T follicular helper cell (primary cell): ENCODE results near the gene HRH4.

Experiments
- DNase-seq: peaks from one replicate; pipeline ENCODE4 v3.0.0-alpha.2; 2020; ENCODE audit warnings: low read depth

HRH4 gene

DNA sequence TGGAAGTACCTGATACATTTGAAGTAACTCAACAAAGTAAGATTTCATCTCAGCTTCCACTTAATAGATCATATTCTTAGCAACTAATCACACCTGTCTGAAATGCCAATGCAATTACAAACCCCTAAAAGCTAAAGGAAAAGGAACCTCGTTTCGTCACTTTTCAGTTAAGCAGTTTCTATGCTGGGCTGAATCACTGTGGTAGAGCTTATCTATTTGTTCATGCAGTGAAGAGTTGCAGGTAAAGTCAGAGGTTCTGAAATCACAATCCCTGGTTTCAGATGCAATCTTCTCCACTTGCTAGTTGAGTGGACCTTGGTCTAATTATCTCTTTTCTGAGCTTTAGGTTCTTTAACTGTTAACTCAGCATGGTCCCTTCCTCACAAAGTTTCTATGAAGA is 6.3 kb downstream of the HRH4 start:
- no peak for DNase-seq

DNA sequence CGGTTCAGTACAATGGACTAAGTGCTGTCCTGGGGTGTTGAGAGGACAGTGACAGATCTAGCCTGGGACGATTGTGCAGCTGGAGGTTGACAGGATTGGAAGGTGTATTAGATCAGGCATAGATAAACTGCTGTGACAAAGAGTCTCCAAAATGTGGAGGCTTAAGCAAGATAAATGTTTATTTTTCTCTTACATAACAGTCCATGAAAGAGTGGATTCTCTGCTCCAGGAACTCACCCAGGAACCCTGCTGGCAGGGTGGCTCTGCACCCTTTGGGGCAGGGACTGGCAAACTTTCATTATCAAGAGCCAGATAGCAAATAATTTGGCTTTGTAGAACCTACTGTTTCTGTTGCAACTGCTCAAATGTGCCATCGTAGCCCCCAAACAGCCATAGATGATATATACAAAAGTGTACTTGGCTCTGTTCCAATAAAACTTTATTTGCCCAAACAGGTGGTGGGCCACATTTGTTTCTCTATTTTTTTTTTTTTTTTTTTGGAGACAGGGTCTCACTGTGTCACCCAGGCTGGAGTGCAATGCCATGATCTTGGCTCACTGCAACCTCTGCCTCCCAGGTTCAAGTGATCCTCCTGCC is 9.7 kb downstream of the HRH4 start:
- DNase-seq, result no peak

DNA sequence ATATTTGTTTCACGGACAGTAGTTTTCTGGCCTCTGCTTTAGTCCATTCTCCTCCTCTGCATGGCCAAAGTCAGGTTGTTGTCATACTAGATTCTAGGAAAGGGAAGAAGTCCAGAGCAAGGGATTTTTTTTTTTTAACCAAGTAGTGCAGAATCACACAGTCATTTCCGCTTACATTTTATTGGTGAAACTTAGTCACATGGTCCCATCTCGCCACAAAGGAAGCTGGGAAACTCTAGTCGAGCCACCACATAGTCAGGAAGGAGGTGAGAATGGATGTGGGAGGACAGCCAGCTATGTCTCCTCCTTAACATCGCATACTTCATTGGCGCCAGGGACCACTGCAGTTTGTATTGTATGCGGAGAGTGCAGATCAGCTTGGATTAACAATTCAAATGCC is 10.4 kb downstream of the HRH4 start:
- no peak for DNase-seq

DNA sequence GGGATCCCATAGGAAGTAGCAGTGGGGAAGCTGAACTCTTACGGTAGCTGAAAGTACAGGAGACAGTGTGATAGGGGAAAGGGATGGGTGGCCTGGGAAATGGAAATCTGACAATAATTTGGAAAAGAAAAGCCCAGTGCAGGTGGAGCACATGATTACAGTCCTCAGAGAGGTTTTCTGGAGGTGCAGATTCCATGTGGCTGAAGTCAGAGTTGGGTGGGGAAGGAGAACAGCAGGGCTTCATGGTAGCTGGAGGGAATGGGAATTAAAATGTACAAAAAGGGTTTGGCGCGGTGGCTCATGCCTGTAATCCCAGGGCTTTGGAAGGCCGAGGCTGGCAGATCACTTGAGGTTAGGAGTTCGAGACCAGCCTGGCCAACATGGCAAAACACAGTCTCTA is 12.2 kb downstream of the HRH4 start:
- no peak for DNase-seq

DNA sequence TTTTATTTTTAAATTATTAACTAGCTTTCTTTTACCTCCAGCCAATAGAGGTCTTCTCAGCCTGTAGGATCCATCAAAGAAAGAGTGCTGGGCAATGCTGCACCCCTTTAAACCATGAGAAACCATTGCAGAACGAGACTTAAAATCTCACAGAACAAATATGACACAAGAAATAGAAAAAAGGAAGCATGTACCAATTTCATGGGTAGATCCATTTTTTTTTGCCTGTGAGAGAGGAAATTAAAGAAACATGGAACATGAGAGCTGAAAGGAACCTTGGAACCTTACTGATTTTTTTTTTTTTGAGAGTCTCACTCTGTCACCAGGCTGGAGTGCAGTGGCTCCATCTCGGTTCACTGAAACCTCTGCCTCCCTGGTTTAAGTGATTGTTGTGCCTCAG is 14.0 kb downstream of the HRH4 start:
- DNase-seq, result no peak

DNA sequence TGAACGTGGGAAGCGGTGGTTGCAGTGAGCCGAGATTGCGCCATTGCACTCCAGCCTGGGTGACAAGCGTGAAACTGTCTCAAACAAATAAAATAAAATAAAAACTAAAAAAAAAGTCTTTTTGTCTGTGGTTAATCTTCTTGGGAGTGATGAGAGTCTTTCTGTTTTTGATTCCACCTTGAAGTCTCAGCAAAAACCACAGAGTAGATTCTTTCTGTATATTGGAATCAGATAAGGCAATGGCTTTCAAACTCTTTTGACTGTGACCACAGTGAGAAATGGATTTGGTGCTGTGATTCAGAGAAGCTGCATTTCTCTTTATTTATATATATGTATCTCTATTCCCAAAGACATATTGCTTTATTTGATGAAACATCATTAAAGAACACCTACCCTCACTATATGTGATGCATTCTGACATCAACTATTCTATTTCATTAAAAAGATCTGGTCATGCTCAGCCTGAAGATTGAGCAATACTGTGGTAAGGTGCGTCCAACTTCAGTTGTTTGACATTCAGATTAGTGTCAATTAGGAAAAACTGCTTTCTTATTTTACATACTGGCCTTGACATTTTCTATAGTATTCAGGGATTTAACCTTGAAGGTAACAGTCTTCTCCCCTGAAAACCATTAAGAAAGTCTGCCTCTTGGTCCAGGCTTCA is 15.6 kb downstream of the HRH4 start:
- DNase-seq, result no peak

DNA sequence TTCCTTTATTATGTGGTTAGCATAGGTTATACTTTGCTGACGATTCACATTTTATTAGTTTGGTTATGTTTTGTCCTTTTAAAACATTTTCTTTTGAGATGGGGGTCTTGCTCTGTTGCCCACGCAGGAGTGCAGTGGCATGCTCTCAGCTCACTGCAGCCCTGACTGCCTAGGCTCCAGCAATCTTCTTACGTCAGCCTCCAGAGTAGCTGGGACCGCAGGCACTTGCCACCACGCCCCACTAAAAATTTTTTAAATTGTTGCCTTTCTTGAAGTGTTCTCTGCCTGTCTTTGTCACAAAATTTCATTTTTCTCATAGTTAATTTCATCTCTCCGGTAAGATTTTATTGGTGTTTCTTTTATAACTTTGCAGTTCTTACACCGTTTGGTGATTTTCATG is 18.9 kb downstream of the HRH4 start:
- no peak for DNase-seq

DNA sequence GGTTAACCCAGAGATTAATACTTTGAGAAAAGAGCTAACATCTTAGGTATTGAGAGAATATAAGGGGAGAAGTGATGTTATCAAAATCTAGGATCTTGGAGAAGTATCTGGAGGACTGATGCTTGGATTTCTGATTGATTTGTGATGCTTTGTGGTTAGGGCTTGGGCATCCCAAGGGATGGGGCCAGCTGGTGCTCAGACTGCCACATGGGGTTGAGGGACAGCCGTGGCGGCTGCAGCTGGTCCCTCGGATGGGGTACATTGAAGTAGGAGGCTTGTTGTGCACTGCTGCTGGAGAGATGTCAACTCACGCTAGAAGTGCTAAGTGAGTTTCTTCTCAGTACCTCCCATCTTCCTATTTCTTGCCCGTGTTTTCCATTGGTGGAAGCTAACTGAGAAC is 22.4 kb downstream of the HRH4 start:
- DNase-seq, result no peak

DNA sequence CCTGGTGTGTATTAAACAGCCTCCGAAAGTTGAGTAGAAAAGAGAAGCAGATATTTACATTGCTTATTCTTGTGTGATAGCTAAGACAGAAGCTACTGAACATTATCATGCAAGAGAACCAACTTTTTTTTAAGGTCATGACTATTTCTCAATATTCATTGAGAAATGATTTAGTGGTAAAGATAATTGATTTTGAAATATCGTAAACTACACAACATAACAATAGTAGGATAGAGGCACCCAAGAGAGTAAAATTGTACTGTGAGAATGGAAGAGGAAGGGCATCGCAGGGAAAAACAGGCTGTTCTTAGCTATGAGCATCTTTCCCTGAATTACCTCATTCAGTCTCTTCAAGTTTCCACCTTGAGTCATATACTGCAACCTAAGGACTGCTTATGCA is 25.2 kb downstream of the HRH4 start:
- no peak for DNase-seq

DNA sequence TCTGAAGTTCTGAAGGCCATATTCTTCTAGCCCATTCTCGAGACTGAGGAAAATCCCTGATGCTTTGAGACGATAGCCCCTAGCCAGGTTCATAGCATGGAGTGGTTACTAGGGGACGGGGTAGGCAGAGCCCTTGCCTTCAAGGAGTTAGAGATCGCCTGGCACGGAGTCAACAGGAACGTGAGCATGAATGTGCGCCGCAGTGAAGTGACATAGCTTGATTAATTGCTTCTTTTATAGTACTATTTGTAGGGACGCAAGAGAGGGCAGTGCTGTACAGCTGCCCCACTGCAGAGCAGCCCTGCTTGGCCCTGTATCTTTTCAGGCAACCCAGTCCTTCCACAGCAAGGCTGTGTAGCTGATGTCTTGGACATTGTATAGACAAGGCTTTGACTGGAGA is 26.2 kb downstream of the HRH4 start:
- DNase-seq, result no peak

DNA sequence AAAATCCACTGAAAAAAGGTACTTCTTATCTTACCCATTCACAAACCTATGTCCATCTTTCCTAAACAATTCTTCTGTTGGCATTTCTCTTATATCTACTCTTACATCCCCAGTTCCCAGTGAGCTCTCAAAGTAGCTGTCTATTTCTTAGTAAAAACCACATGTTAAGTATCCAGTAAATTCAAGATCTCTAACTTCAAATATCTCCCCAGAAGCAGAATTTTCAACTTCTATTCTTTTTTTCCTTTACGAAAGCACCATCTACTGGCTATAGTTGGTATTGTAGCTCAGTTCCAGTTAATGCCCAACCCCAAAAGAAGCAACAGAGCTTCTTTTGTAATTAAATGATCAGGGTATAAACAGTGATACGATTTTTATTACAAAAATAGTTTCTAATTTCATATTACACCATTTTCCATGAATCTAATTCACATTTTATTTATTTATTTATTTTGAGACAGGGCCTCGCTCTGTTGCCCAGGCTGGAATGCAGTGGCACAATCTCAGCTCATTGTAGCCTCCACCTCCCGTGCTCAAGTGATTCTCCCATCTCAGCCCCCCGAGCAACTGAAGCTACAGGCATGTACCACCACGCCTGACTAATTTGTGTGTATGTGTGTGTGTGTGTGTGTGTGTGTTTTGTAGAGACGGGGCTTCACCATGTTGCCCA is 28.5 kb downstream of the HRH4 start:
- DNase-seq, result no peak

DNA sequence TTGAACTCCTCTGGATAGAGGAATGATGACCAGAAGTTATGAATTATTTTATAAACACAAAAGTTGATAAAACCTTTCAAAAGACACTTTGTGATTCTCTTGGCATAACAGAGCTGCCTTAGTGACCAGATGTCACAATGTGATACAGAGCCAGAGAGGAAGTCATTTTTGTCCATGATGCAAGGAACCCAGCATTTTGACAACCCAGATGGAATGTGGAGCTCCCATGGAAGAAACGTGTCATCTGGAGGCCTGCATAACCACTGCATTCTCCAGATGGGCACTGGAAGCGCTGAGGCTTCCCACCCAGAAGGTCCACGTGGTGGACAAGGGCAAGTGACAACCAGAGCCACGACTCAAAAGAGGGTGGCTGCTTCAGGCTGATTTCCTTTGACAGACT is 30.1 kb downstream of the HRH4 start:
- no peak for DNase-seq

DNA sequence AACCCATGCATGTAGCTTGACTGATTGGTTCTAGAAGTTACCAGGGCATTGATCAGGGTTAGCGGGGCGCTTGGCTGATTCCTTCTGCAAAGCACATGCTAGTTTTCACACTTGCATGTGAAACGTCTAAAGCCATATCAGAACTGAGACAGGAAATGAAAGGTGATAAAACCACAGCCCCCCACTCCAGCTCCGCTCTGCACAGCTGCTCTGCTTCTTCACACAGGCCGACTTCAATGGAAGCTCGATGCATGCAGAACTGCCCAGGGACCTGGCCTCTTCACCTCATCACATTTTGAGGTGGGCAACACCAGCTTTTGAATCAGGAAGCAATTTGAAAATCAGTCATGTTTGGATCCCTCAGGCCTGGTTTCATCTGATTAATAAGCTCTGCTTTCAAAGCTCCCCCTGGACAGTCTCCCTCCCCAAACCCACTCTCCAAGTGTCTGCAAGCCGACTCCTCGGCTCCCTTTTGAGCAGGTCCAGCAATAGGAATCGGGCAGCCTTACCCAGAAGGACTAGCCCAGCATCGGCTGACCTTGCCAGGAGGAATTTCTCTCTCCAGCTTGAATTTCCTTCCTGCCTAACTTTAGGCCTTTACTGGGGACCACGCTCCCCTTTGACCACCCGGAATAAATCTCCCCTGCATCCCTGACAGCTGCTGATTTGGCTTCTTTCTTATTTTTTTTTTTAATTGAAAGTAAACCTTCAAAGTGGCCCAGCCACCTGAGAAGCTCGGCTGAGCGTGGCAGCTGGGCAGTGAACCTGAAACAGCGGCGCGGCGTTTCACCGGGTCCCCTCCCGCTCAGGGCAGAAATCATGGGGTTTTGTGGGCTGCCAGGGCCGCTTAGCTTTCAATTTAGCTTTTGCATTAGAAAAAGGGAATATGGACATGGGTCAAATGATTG is 31.7 kb downstream of the HRH4 start:
- no peak for DNase-seq

DNA sequence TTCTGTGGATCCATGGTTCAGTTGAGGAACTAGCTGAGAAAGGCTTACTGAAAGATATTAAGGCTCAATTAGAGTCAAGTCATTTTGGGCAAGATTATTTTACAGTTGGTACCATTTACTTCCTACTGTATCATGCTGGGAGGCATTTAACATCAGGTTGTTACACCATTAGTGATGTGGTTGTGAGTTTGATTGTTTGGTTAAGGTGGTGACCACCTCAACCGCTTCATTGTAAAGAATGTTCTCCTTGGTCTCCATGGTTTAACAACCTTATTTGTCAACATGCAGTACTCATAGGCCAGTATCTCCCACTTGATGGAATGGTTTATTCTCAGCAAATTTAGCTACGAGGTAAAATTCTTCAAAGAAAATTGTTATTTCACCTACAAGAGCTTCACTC is 34.1 kb downstream of the HRH4 start:
- no peak for DNase-seq

DNA sequence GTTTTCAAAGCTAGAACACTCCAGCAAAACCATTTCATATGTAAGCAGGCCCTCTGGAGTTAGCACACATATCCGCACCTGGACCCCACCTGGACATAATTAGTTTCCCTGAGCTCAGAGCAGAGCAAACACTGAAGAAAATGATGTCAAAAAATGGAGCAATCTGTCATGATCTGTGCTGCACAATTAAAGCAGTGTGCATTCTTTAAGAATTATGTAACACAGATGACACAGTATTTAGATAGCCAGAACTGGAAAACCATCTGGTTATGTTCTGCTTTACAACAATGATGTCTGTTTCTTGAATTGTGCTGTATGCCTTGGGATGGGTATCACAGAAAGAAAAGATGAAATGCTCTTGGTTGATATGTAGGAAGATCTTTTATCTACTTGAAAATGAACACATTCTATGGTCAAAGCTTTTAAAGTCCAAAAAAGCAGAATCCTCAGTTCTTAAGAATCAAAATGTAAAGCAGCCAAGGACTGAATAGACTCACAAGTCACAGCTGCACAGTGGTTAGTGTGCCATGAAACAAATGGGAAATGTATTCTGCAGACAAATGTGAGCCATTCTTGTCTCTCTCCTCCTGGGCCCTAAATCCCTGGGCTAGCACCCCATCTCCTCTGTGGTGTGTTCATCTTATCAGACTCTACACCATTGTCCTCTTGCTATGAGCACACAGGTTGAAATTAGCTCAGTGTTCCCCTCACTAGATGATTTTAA is 36.8 kb downstream of the HRH4 start:
- no peak for DNase-seq

DNA sequence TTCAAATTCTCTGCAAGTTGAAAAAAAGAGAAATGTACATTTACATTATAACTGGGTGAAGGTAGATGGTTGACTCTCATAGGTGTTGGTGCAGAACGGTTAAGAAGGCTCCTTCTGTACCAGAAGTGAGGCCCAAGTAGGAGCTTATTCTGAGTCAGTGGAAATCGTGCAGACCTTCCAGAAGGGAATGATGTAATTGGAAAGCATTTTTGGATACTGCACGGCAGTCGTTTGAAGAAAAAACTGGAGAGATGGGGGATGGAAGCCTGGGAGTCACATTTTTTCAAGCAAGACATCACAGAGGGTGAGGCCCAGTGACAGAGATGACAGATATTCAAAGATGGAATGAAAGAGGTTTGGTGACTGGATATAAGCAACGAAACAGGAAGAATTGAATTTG is 39.4 kb downstream of the HRH4 start:
- no peak for DNase-seq

DNA sequence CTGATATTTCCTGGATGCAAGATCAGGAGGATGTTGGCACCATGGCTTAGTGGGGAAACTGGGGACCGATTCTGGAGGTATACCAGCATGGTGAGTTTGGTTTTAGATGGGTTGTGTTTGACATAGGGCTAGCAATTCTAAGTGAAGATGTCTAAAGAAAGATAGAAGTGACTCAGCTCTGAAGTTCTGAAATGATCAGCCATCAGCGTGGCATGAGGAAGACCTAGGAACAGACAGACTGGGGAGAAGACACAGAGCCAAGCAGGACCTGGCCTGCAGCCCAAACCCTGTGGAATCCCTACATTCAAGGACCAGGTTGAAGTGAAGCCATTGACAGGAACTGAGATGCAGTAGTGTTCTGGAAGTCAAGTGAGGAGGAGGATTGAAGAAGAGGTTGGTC is 39.8 kb downstream of the HRH4 start:
- DNase-seq, result no peak

DNA sequence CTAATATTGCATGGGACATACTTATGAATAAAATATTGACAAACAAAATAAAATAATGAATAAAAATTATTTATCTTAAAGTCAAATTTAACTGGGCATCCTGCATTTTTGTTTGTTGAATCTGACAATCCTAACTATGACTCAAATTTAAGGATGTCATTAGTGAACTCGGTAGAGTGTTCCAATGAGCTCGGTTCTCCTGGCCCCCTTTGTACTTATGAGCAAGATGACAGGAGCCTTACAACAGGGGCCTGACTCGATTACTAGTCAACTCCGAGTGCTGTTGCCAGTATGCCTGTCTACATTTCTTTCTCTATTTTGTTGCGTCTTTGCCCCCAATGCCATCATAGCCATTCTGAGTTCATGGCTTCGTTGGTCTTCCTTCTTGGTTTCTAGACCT is 40.3 kb downstream of the HRH4 start:
- DNase-seq, result no peak

DNA sequence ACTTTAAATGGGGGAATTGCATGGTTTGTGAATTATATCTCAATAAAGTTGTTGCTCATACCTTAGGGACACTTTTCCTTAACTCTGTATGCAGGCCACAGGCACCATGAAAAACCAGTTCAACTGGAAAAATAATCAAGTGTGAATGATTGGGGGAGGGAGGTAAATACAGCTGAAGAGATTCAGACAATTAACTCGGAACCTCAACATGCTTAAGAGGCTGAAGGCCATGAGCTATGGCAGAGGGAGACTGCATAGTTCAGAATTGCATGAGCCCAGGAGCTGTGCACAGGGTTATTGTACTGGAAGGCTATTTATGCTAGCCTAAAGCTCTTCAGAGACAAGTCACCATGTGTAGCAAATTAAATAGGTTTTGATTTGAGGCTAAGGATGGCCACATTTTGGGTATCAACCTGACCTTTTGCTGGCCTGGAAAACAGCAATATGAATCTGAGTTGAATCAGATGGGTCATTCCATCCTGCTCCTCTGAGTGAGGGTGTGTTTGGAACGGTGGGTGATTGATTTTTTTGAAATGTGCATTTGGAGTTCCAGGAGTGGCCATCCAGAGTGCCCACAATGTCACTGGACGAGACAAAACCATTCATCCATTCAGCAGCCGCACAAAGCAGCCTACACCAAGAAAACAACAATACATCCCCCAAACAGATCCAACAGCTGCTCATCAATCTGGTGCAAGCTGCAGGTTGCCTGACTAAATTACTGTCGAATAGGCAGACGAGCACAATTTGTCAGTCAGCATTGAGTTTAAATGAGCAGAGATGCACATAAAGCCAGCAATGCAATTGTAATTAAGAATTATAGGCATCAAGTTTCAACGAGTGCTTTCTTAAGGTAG is 42.5 kb downstream of the HRH4 start:
- DNase-seq, result no peak

DNA sequence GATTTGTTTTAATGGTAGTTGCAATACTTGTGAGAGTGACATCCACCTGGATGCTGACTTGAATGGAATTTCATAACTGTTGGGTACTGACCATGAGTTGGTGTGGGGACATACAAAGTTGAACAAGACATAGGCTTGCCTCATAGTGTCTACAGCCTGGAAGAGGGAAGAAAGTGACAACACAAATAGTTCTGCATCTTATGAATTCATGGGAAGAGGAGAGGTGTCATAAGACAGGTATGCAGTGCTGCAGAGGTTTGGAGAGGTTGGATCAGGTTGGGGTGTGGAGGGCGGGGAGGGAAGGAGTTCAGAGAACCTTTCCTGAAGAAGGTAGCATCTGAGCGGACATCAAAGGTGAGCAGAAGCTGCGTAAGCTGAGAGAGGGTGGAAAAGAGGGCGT is 44.0 kb downstream of the HRH4 start:
- DNase-seq, result no peak

DNA sequence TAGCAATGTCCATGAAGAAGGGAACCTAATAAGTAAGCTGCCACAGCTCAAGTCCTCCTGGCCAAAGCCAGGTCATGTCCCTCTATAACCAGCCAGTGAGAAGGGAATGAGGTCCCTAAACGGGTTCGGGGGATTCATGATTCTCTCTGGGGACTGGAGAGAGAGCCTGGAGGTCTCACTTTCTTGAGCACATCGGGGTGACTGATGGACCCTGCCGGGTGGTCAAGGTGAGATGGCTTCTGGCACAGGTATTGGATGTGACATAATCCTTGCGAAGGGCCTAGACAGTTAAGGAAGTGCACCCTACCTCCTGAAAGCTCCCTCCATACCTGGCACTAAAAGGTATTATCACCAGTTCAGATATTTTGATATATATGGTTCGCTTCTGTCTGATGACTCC is 45.7 kb downstream of the HRH4 start:
- no peak for DNase-seq
